ENCODE data around the gene SLC6A9. TPM values are rescaled to one million over a fixed set of nuclear protein-coding genes. Genes with fewer than 3 reads are reported as not detected.

SLC6A9 gene
- total and polyA plus RNA-seq, 4 donors: 0.57 to 47.7 (median 3.6) TPM

GRCh38 chr1:43998000-43998378 lies 33.3 kb downstream of the SLC6A9 start (continued):
- TF ChIP-seq JUND (IDR thresholded peaks at IDR 0.05): no peak

- DNase-seq (ENCODE audit: low spot score): no peak
- Histone ChIP-seq H3K9ac (ENCODE audit: low read depth in 1 of 2, low read length in 2 of 2) (no peak overlapping the region), H3K27ac (ENCODE audit: low read depth in 1 of 2, low read length in 2 of 2) (no peak overlapping the region), H3K27me3 (ENCODE audit: control insufficient read depth in 4 of 4, insufficient read depth in 4 of 4, low read length in 3 of 4) (no peaks in the 10 kb centered on the region), H3K36me3 (ENCODE audit: control insufficient read depth in 4 of 4, insufficient read depth in 3 of 4, low read depth in 1 of 4, low read length in 3 of 4) (no peaks in the 10 kb centered on the region), H3K4me1 (ENCODE audit: control insufficient read depth in 4 of 4, insufficient read depth in 4 of 4, low read length in 3 of 4) (peaks cover 0 to under 1% (median 0%) of the 10 kb centered on the region in 4 donors), H3K9me3 (ENCODE audit: control insufficient read depth in 4 of 4, low read length in 3 of 4) (no peaks in the 10 kb centered on the region), H3K4me3 (ENCODE audit: low read depth in 1 of 3, low read length in 3 of 3) (no peak overlapping the region)
- no peak for TF ChIP-seq FOXA2 (IDR thresholded peaks at IDR 0.05)
- TF ChIP-seq RAD21 (IDR thresholded peaks at IDR 0.05): no peak
- no peak for TF ChIP-seq HNF4A (conservative IDR thresholded peaks at IDR 0.05)
- no peak for TF ChIP-seq TAF1 (conservative IDR thresholded peaks at IDR 0.05)
- TF ChIP-seq RXRA (IDR thresholded peaks at IDR 0.05): no peak
- TF ChIP-seq YY1 (IDR thresholded peaks at IDR 0.05): no peak
- TF ChIP-seq JUND (IDR thresholded peaks at IDR 0.05): no peak
- no peak for TF ChIP-seq EGR1 (IDR thresholded peaks at IDR 0.05; ENCODE audit: low read depth in 2 of 2)
- no peak for TF ChIP-seq ATF3 (IDR thresholded peaks at IDR 0.05)
- TF ChIP-seq MAX (IDR thresholded peaks at IDR 0.05): no peak
- no peak for TF ChIP-seq HNF4G (IDR thresholded peaks at IDR 0.05)
- TF ChIP-seq SP1 (IDR thresholded peaks at IDR 0.05): no peak
- no peak for TF ChIP-seq NR2F2 (IDR thresholded peaks at IDR 0.05)
- TF ChIP-seq CTCF (IDR thresholded peaks at IDR 0.05; ENCODE audit: low read depth, low read length, missing input control): no peak
- no peak for TF ChIP-seq ZBTB33 (IDR thresholded peaks at IDR 0.05)
- 62% methylated on average over 22 of the region's 22 CpGs for WGBS
Observed at GRCh38 chr1:43997295-43997999, 33.8 kb downstream of the SLC6A9 start.

- Histone ChIP-seq H3K36me3 (ENCODE audit: control insufficient read depth in 4 of 4, insufficient read depth in 3 of 4, low read depth in 1 of 4, low read length in 3 of 4) (no peaks in the 10 kb centered on the region), H3K9me3 (ENCODE audit: control insufficient read depth in 4 of 4, low read length in 3 of 4) (no peaks in the 10 kb centered on the region), H3K27me3 (ENCODE audit: control insufficient read depth in 4 of 4, insufficient read depth in 4 of 4, low read length in 3 of 4) (no peaks in the 10 kb centered on the region), H3K4me1 (ENCODE audit: control insufficient read depth in 4 of 4, insufficient read depth in 4 of 4, low read length in 3 of 4) (peaks cover 0 to 7% (median 1%) of the 10 kb centered on the region in 4 donors), H3K4me3 (ENCODE audit: low read depth in 1 of 3, low read length in 3 of 3) (no peak overlapping the region), H3K27ac (ENCODE audit: low read depth in 1 of 2, low read length in 2 of 2) (no peak overlapping the region), H3K9ac (ENCODE audit: low read depth in 1 of 2, low read length in 2 of 2) (no peak overlapping the region)
- 79% methylated on average over 6 of the region's 6 CpGs for WGBS
- TF ChIP-seq ZBTB33 (IDR thresholded peaks at IDR 0.05): no peak
- no peak for TF ChIP-seq FOXA2 (IDR thresholded peaks at IDR 0.05)
- TF ChIP-seq JUND (IDR thresholded peaks at IDR 0.05): no peak
- no peak for TF ChIP-seq NR2F2 (IDR thresholded peaks at IDR 0.05)
- no peak for TF ChIP-seq TAF1 (conservative IDR thresholded peaks at IDR 0.05)
- TF ChIP-seq GABPA (IDR thresholded peaks at IDR 0.05 in 1 of 2, conservative IDR thresholded peaks at IDR 0.05 in 1 of 2): no peak
- DNase-seq (ENCODE audit: low spot score): no peak
Observed at GRCh38 chr1:43996733-43997115, 34.5 kb downstream of the SLC6A9 start.

Data from liver (tissue), 9 donors.